OCI-LY3 (cell line): ENCODE data around the gene EMP1.

ENCODE experiments used
- EZH2phosphoT487 ChIP-seq: fragments of 200-600 bp; shearing (Covaris generic); IDR thresholded peaks from 2 replicates; pipeline ENCODE4 v1.6.1; 2018; ENCODE audit warnings: antibody characterized with exemption, mixed run types, low read depth
- TF ChIP-seq, protein P1 (sequence below): fragments of 200-600, 300-600 bp; sonication (generic); IDR thresholded peaks from 2 replicates; pipeline ENCODE4 v1.5.1; 2014; ENCODE audit warnings: antibody characterized with exemption, low read length, low read depth

DNA sequence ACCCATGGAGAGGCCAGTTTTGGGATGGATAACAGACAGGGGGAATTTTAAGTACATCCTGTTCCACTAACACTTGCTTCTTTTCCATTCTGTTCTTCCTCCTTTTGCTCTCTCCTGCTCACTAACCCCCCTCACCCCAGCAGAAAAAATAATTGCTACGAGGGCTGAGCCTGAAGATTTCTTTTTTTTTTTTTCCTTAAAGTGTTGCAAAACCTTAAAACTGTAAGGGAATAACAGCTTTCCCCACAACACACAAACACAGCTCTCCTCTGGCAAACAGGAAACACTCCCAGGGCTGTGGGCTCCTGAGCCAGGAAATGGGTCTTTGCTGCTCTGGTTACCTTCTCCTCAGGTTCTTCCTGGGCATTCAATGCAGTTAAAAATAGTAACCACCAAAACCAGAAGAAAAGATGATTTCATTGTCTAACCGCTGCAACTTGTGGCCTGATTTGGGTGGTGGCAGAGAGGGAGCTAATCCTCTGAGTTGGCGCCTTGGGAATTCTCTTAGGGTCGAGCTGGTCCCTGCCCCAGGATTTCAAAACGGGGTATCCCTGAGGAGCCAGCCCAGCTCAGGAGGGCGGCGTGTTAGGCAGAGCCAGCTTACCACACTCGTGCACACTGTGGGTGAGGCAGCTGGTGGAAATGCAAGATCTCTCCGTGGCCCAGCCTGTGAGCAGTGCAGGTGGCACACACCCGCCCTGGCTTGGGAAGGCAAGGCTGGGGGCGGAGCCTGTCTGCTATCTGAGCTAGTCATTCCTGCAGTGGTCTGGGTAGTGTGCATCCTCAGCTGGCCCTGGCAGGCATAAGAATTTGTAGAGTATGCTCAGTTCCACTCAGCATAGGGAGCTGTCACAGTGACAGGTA lies 17.1 kb upstream of the EMP1 start:
- TF ChIP-seq, protein P1, sequence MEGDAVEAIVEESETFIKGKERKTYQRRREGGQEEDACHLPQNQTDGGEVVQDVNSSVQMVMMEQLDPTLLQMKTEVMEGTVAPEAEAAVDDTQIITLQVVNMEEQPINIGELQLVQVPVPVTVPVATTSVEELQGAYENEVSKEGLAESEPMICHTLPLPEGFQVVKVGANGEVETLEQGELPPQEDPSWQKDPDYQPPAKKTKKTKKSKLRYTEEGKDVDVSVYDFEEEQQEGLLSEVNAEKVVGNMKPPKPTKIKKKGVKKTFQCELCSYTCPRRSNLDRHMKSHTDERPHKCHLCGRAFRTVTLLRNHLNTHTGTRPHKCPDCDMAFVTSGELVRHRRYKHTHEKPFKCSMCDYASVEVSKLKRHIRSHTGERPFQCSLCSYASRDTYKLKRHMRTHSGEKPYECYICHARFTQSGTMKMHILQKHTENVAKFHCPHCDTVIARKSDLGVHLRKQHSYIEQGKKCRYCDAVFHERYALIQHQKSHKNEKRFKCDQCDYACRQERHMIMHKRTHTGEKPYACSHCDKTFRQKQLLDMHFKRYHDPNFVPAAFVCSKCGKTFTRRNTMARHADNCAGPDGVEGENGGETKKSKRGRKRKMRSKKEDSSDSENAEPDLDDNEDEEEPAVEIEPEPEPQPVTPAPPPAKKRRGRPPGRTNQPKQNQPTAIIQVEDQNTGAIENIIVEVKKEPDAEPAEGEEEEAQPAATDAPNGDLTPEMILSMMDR, result no peak
- TF ChIP-seq EZH2phosphoT487, result 0 out of 2 replicates have a peak, but pooled peaks have one; percentile 26
